Natural killer cell (primary cell): ENCODE data around the gene COL4A1. TPM values are rescaled to one million over a fixed set of nuclear protein-coding genes. Genes with fewer than 3 reads are reported as not detected.

Experiments
- ATAC-seq, 3 donors: fragments of 150-1000 bp in 2 of 3; fragments of 200-7000 bp in 1 of 3; cut with Tn5 transposase; 1 replicate in 1 of 3; 2 replicates in 2 of 3; pipeline ENCODE4 v1.10.0; 2021; ENCODE audit warnings: mild to moderate bottlenecking in 2 of 3, moderate library complexity in 2 of 3
- DNase-seq, 2 donors: peaks; one replicate each; pipeline versions ENCODE4 v3.0.0 to v3.0.0-alpha.2; 2013 to 2021; ENCODE audit warnings: mixed read lengths in 1 of 2
- H3K27ac ChIP-seq: one replicate; pipeline ENCODE4 v1.5.1; 2013; ENCODE audit warnings: mild to moderate bottlenecking, low read length
- H3K27me3 ChIP-seq: one replicate; pipeline ENCODE4 v1.6.1; 2013; ENCODE audit warnings: low read length; ENCODE audit not compliant: control insufficient read depth, insufficient read depth
- H3K36me3 ChIP-seq: one replicate; pipeline ENCODE4 v1.6.1; 2013; ENCODE audit warnings: low read length; ENCODE audit not compliant: control insufficient read depth, insufficient read depth
- H3K4me1 ChIP-seq: one replicate; pipeline ENCODE4 v1.6.1; 2013; ENCODE audit warnings: low read length; ENCODE audit not compliant: control insufficient read depth, insufficient read depth
- H3K4me3 ChIP-seq: one replicate; pipeline ENCODE4 v1.5.1; 2013; ENCODE audit warnings: low read length
- H3K9me3 ChIP-seq: one replicate; pipeline ENCODE4 v1.6.1; 2013; ENCODE audit warnings: low read length; ENCODE audit not compliant: control insufficient read depth, insufficient read depth
- H3K27ac Mint-ChIP-seq, 2 donors: one replicate each; pipeline ENCODE4 v1.8.0; 2022; ENCODE audit warnings: mild to moderate bottlenecking in 2 of 2, mixed read lengths in 2 of 2, moderate library complexity in 1 of 2
- H3K27me3 Mint-ChIP-seq, 2 donors: one replicate each; pipeline ENCODE4 v1.8.0; 2022; ENCODE audit warnings: low read depth in 2 of 2, mixed read lengths in 2 of 2
- H3K36me3 Mint-ChIP-seq: one replicate; pipeline ENCODE4 v1.8.0; 2022; ENCODE audit warnings: mixed read lengths
- H3K4me1 Mint-ChIP-seq, 2 donors: one replicate each; pipeline ENCODE4 v1.8.0; 2022; ENCODE audit warnings: mixed read lengths in 2 of 2
- H3K4me3 Mint-ChIP-seq: one replicate; pipeline ENCODE4 v1.8.0; 2022; ENCODE audit warnings: mild to moderate bottlenecking, moderate library complexity, mixed read lengths
- H3K9me3 Mint-ChIP-seq, 2 donors: one replicate each; pipeline ENCODE4 v1.8.0; 2022; ENCODE audit warnings: mixed read lengths in 2 of 2
- WGBS: methylation state at CpG from one replicate; pipeline ENCODE4 v1.1.7; 2013; ENCODE audit warnings: missing lambda C conversion rate; ENCODE audit not compliant: insufficient coverage; 5-methylcytosine and 5-hydroxymethylcytosine counted together
- intact Hi-C: fragments of 100-400 bp; cut with micrococcal nuclease; formaldehyde crosslinking; loops from one replicate; pipeline ENCODE4 v1.14.2; 2022
- total RNA-seq, 4 donors: library from RNA; stranded (reverse); fragments of 120-200 nt in 1 of 4; gene quantifications; one replicate each; pipeline versions ENCODE4 v1.2.3 to v1.2.4, GENCODE V29; 2013 to 2022
- TF ChIP-seq, protein P1 (sequence below): fragments of 200-600 bp; IDR thresholded peaks from one replicate; pipeline ENCODE4 v1.8.0; 2022; ENCODE audit warnings: antibody characterized with exemption

The COL4A1 gene
- total RNA-seq, 3 donors from 2014 or later (not counting 1 experiment from before 2014, with no cell fraction given): not detected

DNA sequence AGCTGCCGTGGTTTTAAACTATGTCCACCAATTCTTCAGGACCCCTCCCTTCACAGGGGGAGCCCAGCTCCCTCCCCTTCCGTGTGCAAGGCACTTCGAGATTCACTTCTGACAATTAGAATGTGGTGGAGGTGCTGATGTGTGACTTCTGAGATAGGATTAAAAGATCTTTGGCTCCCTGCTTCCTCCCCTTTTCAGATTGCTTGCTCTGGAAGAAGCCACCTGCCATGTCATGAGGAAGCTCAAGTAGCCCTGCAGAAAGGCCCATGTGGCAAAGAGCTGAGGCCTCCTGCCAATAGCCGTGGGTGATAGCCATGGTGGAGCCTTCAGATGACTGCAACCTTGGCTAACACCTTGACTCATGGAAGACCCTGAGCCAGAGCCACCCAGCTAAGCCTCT, 204.9 kb downstream of the COL4A1 start:
- TF ChIP-seq, protein P1, sequence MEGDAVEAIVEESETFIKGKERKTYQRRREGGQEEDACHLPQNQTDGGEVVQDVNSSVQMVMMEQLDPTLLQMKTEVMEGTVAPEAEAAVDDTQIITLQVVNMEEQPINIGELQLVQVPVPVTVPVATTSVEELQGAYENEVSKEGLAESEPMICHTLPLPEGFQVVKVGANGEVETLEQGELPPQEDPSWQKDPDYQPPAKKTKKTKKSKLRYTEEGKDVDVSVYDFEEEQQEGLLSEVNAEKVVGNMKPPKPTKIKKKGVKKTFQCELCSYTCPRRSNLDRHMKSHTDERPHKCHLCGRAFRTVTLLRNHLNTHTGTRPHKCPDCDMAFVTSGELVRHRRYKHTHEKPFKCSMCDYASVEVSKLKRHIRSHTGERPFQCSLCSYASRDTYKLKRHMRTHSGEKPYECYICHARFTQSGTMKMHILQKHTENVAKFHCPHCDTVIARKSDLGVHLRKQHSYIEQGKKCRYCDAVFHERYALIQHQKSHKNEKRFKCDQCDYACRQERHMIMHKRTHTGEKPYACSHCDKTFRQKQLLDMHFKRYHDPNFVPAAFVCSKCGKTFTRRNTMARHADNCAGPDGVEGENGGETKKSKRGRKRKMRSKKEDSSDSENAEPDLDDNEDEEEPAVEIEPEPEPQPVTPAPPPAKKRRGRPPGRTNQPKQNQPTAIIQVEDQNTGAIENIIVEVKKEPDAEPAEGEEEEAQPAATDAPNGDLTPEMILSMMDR: no peak
- 77% methylated on average over 2 of the region's 4 CpGs for WGBS
- DNase-seq: no peak
- no peak overlapping the region for H3K4me3 Mint-ChIP-seq
- Histone ChIP-seq H3K4me3 (no peak overlapping the region), H3K27me3 (no peaks in the 10 kb centered on the region), H3K9me3 (peaks cover 5% of the 10 kb centered on the region), H3K4me1 (no peaks in the 10 kb centered on the region), H3K36me3 (no peaks in the 10 kb centered on the region), H3K27ac (no peak overlapping the region)
- H3K27me3 Mint-ChIP-seq: peaks cover 0 to 5% of the 10 kb centered on the region in 2 donors
- intact Hi-C loops: no loop called here
- no peak for ATAC-seq
- H3K27ac Mint-ChIP-seq: no peak overlapping the region
- H3K36me3 Mint-ChIP-seq: no peaks in the 10 kb centered on the region
- peaks cover 5 to 8% of the 10 kb centered on the region in 2 donors for H3K9me3 Mint-ChIP-seq
- H3K4me1 Mint-ChIP-seq: no peaks in the 10 kb centered on the region

DNA sequence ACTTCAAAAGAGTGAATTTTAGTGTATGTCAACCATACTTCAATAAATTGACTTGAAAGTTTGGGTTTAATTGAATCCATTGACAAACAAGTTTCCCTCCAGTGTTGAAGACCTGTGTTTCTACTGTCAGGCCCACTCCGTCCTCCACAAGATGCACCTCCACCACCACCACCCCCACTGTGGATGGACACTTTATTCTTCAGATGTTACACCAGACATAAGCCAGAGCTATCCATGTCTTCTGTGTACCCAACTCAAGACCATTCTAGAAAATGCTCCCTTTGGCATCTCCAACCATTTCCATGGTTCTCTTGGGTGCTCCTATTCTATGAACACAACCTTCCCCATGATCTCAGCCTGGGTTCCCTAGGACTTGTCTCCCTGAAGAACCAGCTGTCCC, 207.0 kb downstream of the COL4A1 start:
- no peaks in the 10 kb centered on the region for H3K36me3 Mint-ChIP-seq
- ATAC-seq: no peak

More for the DNA sequence above, 207.0 kb downstream of the COL4A1 start:
- TF ChIP-seq, protein P1: no peak
- Histone ChIP-seq H3K36me3 (no peaks in the 10 kb centered on the region), H3K4me3 (no peak overlapping the region), H3K4me1 (no peaks in the 10 kb centered on the region), H3K27ac (no peak overlapping the region), H3K9me3 (peaks cover 5% of the 10 kb centered on the region), H3K27me3 (no peaks in the 10 kb centered on the region)
- H3K4me3 Mint-ChIP-seq: no peak overlapping the region
- no peaks in the 10 kb centered on the region for H3K4me1 Mint-ChIP-seq
- H3K9me3 Mint-ChIP-seq: peaks cover 5 to 8% of the 10 kb centered on the region in 2 donors
- intact Hi-C loops: no loop called here
- WGBS: 79% methylated on average over 1 of the region's 1 CpG
- H3K27me3 Mint-ChIP-seq: peaks cover 0 to 5% of the 10 kb centered on the region in 2 donors
- H3K27ac Mint-ChIP-seq: no peak overlapping the region
- DNase-seq: no peak

Other genes starting within 250 kb of the COL4A1 start
- not detected for gene COL4A2, start 127 bp upstream of the COL4A1 start, total RNA-seq